SU-DHL-6 (cell line): ENCODE data around the gene ERC1.

Source experiments
- H2AFZ ChIP-seq: fragments of 200-600 bp; sonication (generic); 2 replicates; pipeline ENCODE4 v1.6.1; 2014; ENCODE audit warnings: low read depth, mild to moderate bottlenecking, moderate library complexity, mixed read lengths, antibody characterized with exemption, low read length; ENCODE audit not compliant: severe bottlenecking
- H3F3A ChIP-seq: fragments of 200-600 bp; shearing (Covaris generic); 2 replicates; pipeline ENCODE4 v1.6.0; 2016; ENCODE audit warnings: antibody characterized with exemption, mild to moderate bottlenecking; ENCODE audit not compliant: insufficient read depth
- H3K27ac ChIP-seq: fragments of 200-600 bp; sonication (generic); 2 replicates; pipeline ENCODE4 v1.5.1; 2016; ENCODE audit warnings: low read depth, mild to moderate bottlenecking, low read length, moderate library complexity, mixed read lengths
- H3K27me3 ChIP-seq: fragments of 200-600 bp; sonication (generic), shearing (Covaris generic); 2 replicates; pipeline ENCODE4 v1.6.0; 2014; ENCODE audit warnings: mild to moderate bottlenecking, low read length
- H3K36me3 ChIP-seq: fragments of 200-600 bp; sonication (generic); 2 replicates; pipeline ENCODE4 v1.6.1; 2014; ENCODE audit warnings: mild to moderate bottlenecking, low read length, mixed read lengths
- H3K4me2 ChIP-seq: fragments of 300-600, 200-600 bp; shearing (Covaris generic), sonication (generic); 2 replicates; pipeline ENCODE4 v1.6.0; 2014; ENCODE audit warnings: low read length, low read depth, mild to moderate bottlenecking; ENCODE audit not compliant: poor library complexity, severe bottlenecking
- H3K4me3 ChIP-seq: fragments of 200-600 bp; sonication (generic); 2 replicates; pipeline ENCODE4 v1.5.1; 2014; ENCODE audit warnings: antibody characterized with exemption, low read length, mild to moderate bottlenecking, mixed read lengths; ENCODE audit not compliant: insufficient read depth, poor library complexity, severe bottlenecking
- H3K79me2 ChIP-seq: fragments of 200-600 bp; sonication (generic); 2 replicates; pipeline ENCODE4 v1.6.1; 2014; ENCODE audit warnings: mild to moderate bottlenecking, low read length, moderate library complexity; ENCODE audit not compliant: insufficient read depth
- H3K9ac ChIP-seq: fragments of 200-600 bp; sonication (generic); 2 replicates; pipeline ENCODE4 v1.7.0; 2014; ENCODE audit warnings: mild to moderate bottlenecking, low read length
- H3K9me2 ChIP-seq: fragments of 200-600 bp; sonication (generic); replicated peaks from 2 replicates; pipeline ENCODE4 v1.6.1; 2014; ENCODE audit warnings: low read length; ENCODE audit not compliant: insufficient read depth
- H3K9me3 ChIP-seq: fragments of 200-600 bp; sonication (generic); 2 replicates; pipeline ENCODE4 v1.6.1; 2014; ENCODE audit warnings: low read length, mixed read lengths; ENCODE audit not compliant: insufficient read depth
- H4K20me1 ChIP-seq: fragments of 200-600 bp; sonication (generic); 2 replicates; pipeline ENCODE4 v1.6.1; 2014; ENCODE audit warnings: low read depth, mild to moderate bottlenecking, antibody characterized with exemption, low read length, moderate library complexity, mixed read lengths
- CTCF ChIP-seq: fragments of 200-600 bp; sonication (generic); IDR thresholded peaks from one replicate; pipeline ENCODE4 v1.5.1; 2017; ENCODE audit warnings: antibody characterized with exemption, mild to moderate bottlenecking, low read length, moderate library complexity; ENCODE audit not compliant: insufficient read depth, poor library complexity, severe bottlenecking
- EZH2phosphoT487 ChIP-seq: fragments of 200-600 bp; sonication (generic), shearing (Covaris generic); conservative IDR thresholded peaks from 2 replicates; pipeline ENCODE4 v1.6.1; 2018; ENCODE audit warnings: mild to moderate bottlenecking, antibody characterized with exemption, low read length, moderate library complexity, mixed read lengths

The ERC1 gene

GRCh38 chr12:1424674-1425395 is 433.8 kb downstream of the ERC1 start:
- Histone ChIP-seq H3K4me3 (no peak overlapping the region), H3K9me2 (no peaks in the 10 kb centered on the region), H3K27ac (no peak overlapping the region), H3F3A (no peaks in the 10 kb centered on the region), H3K9ac (no peak overlapping the region), H3K27me3 (no peaks in the 10 kb centered on the region), H3K79me2 (no peaks in the 10 kb centered on the region), H4K20me1 (no peaks in the 10 kb centered on the region), H3K9me3 (peaks cover 6% of the 10 kb centered on the region; the same call in 1 of the 2 replicates), H2AFZ (no peak overlapping the region), H3K36me3 (peaks cover 5% of the 10 kb centered on the region; the same call in 1 of the 2 replicates), H3K4me2 (no peak overlapping the region)
- no peak for TF ChIP-seq CTCF
- TF ChIP-seq EZH2phosphoT487 = no peak

- H3K9me3 ChIP-seq = peaks cover 6% of the 10 kb centered on the region; the same call in 1 of the 2 replicates
- H3K36me3 ChIP-seq = peaks cover 5% of the 10 kb centered on the region; the same call in 1 of the 2 replicates
- no peak overlapping the region for H3K9ac ChIP-seq
- H4K20me1 ChIP-seq = no peaks in the 10 kb centered on the region
- no peak overlapping the region for H3K4me2 ChIP-seq
- no peaks in the 10 kb centered on the region for H3K27me3 ChIP-seq
- H3K27ac ChIP-seq = no peak overlapping the region
- TF ChIP-seq EZH2phosphoT487 (no peak), CTCF (no peak)
- H3K4me3 ChIP-seq = no peak overlapping the region
- H3K9me2 ChIP-seq = no peaks in the 10 kb centered on the region
- H3K79me2 ChIP-seq = no peaks in the 10 kb centered on the region
- H3F3A ChIP-seq = no peaks in the 10 kb centered on the region
- H2AFZ ChIP-seq = no peak overlapping the region
These were observed 434.3 kb downstream of the ERC1 start for GRCh38 chr12:1425396-1425729.

- H4K20me1 ChIP-seq = no peaks in the 10 kb centered on the region
- H3K4me2 ChIP-seq = no peak overlapping the region
- TF ChIP-seq EZH2phosphoT487 = no peak
- no peak for TF ChIP-seq CTCF
- H3K36me3 ChIP-seq = no peaks in the 10 kb centered on the region
- no peak overlapping the region for H2AFZ ChIP-seq
- no peaks in the 10 kb centered on the region for H3K27me3 ChIP-seq
- no peaks in the 10 kb centered on the region for H3K9me3 ChIP-seq
- H3K79me2 ChIP-seq = no peaks in the 10 kb centered on the region
- H3K9me2 ChIP-seq = no peaks in the 10 kb centered on the region
- H3K27ac ChIP-seq = no peak overlapping the region
- H3F3A ChIP-seq = no peaks in the 10 kb centered on the region
- H3K4me3 ChIP-seq = no peak overlapping the region
- no peak overlapping the region for H3K9ac ChIP-seq
These were observed 437.6 kb downstream of the ERC1 start for GRCh38 chr12:1428671-1429070.
